ENCODE measurements around the gene GHRH.

GHRH gene

DNA sequence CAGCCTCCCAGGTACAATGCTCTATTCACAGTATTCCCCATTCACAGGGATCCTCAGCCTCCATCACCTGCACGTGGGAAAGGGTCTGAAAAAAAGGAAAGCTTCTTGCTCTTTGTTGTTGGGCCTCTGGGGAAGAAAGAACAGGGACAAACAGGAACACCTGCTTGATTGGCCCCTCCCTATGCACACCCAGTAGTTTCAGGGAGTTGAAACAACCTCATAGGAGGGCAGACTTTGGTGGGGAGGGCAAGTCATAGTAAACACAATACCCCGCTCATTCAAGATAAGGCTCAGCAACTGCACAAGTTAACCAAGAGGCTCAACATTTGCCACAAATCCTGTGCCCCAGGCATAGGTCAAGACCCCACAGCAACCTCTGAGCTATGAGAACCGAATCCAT lies 1.7 kb downstream of the GHRH start:
- no peak for DNase-seq

GRCh38 chr20:37259031-37259430 lies 2.6 kb downstream of the GHRH start:
- DNase-seq = no peak

GRCh38 chr20:37257988-37258387 lies 3.6 kb downstream of the GHRH start:
- DNase-seq = no peak

DNA sequence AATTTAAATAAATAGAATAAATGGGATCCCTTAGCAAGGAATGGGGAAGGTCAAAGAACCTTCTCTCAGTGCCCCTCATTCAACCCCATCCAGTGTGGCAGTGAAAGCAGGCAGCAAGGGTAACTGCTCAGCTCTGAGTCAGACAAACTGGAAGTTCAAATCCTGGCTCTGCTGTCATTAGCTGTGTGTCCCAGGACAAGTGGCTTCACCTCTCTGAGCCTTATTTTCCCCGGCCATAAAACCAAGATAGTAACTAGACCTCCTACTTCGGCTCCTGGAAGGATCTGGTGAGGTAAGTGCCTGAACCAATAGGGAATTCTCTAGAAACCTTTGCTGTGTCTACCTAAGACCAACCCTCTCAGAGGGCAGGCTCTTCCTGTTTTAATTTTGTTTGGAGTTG lies 4.1 kb downstream of the GHRH start:
- DNase-seq = no peak

DNA sequence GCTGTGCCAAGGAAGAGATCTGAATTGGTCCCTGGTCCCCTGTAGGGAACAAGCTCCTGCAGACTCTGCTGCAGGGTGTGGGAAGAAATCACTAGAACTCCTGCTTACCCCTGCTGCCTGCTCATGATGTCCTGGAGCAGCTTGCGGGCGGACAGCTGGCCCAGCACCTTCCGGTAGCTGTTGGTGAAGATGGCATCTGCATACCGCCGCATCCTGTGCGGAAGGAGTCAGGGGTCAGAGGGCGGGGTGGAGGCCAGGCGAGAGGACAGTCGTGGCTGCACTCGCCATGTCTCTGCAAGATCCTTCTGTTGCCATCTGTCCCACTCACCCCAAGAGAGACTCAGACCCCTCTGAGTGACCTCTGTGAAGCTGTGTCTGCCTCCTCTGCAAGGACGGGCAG lies 5.3 kb downstream of the GHRH start:
- DNase-seq = no peak

DNA sequence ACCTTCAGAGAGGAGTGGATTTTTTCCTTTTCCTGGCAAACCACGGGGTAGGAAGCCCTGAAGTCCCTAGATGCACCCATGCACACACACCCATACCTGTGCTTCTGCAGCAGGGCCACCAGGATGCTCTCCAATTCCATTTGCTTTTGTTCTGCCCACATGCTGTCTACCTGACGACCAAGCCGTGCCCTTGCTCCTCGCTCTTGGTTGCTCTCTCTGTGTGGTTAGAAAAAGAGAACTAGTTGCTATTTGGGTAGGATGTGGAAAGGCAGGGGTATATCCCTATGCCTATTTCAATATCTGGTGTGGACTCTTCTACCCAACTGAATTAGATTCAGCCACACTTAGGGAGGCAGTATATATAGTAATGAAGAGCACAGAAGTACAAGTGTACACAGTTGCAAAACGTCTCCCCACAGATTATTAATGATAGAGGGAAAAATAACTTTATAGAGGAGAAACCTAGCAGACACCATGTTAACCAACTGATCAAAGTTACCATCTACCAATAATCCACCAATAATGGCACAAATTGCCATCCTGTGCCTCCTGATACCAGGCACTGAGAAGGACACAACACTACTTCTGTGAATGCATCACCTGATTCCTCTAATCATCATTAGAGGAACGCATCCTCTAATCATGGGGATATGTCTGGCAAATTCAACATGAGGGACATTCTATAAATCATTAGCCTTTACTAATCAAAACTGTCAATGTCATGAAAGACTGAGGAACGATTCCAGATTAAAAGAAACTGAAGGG lies 7.3 kb downstream of the GHRH start:
- DNase-seq = no peak

GRCh38 chr20:37253087-37253486 lies 8.5 kb downstream of the GHRH start:
- DNase-seq = no peak

DNA sequence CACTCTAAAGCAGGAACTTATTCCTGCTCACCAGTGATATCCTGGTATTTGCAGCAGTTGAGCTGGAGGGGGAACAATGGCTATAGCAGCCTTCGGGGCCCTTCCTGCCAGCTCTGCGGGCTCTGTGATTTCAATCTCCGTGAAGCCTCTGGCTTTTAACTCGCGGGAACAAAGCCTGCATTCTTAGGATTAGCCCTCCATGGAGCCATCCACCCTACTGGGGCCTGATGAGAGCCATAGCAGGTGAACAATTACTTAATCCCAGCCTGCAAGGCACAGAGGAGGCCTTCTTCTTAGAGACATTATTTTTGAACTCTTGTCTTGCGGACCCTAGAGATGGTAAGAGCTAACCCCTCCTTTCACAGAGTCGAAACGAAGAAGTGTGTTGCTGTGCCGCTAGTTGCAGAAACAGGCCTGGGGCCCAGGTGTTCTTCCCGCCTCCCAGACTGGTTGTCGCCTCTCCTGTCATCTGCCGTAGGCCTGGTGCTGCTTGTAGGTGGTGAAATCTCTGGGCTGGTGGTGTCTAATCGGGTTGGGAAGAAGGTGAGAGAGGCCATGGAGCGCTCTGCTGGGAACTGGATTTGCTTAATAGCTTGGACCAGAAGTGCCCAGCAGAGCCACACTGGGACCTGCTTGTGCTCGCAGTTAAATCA lies 9.7 kb downstream of the GHRH start:
- no peak for DNase-seq

- DNase-seq = no peak
These were observed 12.3 kb downstream of the GHRH start for GRCh38 chr20:37249304-37249703.

DNA sequence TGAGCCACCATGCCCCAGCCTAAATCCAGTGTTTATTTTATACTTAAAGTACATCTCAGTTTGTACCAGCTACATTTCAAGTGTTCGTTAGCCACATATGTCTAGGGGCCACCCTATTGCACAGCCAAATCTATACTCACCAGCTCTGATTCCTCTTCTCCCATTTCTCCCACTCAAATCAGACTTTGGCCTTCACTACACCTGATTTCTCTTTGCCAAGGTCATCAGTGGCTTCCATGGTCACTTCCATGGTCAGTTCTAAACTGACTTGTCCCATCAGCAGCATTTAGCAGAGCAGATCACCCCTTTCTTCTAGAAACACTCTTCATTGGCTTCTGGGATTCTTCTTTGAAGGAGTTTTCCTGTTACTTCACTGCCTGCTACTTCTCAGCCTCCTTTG lies 14.1 kb downstream of the GHRH start:
- no peak for DNase-seq

GRCh38 chr20:37246736-37247135 lies 14.9 kb downstream of the GHRH start:
- DNase-seq = no peak

- no peak for DNase-seq
These were observed 16.1 kb downstream of the GHRH start for GRCh38 chr20:37245216-37246150.

DNA sequence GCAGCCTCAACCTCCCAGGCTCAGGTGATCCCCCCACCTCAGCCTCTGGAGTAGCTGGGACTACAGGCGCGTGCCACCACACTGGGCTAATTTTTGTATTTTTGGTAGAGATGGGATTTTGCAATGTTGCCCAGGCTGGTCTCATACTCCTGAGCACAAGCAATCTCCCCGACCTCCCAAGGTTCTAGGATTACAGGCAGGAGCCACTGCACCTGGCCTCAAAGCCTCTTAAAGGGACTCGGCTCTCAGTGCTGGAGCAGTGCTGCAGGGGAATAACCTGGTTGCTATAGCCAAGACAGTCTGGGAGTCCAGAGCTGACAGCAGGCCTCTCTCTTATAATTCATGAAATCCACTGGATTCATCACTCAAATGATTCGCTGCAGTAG lies 17.0 kb downstream of the GHRH start:
- no peak for DNase-seq

DNA sequence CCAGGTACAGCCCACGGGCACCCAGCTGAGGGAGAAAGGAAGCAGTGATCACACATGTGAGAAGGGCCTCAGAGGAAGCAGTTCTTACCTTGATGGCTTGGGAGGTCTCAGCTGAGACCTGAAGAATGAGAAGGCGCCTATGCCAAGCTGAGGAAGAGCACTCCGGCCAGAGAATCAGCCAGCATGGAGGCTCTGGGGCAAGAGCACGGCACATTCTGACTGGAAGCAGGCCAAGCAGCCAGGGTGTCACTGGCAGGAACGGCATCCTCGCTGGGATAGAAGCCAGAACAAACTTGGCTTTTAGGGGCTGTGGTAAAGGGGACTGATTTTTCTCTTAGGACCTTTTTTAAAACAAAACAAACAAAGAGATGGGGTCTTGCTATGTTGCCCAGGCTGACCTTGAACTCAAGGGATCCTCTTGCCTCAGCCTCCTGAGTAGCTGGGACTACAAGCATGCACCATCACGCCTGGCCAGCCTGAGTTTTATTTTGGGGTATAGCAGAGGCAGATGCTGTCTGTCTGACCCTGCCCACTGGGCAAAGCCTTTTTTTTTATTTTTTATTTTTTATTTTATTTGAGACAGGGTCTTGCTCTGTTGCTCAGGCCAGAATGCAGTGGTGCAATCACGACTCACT lies 17.6 kb downstream of the GHRH start:
- DNase-seq = no peak

GRCh38 chr20:37243076-37243936 lies 18.3 kb downstream of the GHRH start:
- no peak for DNase-seq

DNA sequence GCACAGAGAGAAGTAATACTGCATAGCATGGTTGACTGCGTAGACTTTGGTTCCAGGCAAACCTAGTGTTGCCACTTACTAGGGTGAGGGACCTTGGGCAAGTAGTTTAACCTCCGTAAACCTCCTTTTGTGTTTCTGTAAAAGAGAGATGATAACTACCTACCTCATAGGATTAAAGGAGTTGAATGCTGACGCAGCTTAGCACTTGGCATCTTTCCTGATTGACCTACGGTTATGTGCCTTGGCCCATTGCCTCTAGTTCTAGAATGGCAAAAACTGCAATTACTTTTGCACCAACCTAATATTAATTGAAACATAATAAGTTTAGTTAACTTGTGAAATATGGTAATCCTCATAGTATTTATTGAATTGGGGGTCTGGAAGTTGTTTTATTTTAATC lies 19.1 kb downstream of the GHRH start:
- no peak for DNase-seq

GRCh38 chr20:37240337-37241067 lies 21.1 kb downstream of the GHRH start:
- DNase-seq = no peak

GRCh38 chr20:37238935-37239451 lies 22.6 kb downstream of the GHRH start:
- DNase-seq = no peak

DNA sequence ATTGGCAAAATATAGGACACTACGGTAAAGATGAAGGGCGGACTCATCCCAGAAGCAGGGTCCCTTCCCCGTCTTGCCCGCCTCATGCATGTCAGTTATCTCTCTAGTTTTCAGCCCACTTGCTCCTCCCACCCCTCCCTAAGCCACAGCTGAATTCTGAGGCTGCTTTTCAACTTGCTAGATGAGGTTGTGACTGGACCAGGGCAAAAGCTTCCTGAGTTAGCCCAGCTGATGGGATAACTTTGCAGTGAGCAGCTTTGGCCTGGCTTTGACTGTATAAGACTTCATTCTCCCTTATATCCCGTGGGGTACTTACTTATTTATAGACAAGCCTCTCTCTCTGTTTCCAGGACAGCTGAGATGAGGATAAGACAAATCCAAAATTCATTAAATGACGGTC lies 23.2 kb downstream of the GHRH start:
- no peak for DNase-seq

DNA sequence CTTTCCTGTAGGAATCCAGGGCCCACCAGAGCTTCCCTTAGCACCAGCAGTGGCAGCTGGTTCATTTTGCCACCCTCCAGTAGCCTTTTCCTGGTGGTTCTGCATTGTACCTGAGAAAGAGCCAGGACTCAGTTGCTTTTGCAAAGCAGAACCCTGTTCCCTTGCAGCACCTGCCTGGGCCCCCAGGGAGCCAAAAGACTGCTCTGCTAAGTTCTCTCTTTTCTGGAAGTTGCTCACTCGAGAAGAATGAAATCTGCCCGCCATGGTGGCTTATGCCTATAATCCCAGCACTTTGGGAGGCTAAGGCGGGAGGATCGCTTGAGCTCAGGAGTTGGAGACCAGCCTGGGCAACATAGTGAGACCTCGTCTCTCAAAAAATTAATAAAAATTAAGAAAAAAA lies 24.0 kb downstream of the GHRH start:
- DNase-seq = no peak

DNA sequence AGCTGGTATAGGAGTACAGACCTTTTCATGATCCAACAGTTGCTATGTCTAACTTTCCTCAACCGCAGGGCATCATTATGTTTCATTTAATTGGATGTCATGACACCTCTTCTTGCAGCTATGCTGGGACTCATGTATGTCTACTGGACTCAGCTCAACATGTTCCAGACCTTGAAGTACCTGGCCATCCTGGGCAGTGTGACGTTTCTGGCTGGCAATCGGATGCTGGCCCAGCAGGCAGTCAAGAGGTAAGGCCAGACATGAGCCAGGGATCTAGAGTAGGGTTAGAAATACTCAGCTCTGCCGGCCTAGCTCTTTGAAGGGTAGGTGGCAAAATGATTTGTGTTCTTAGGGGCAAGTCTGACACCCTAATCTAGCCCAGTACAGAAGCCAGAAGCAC lies 25.2 kb downstream of the GHRH start:
- DNase-seq = no peak

Data from CD4-positive, alpha-beta T cell treated with Interleukin-17A for 4 hours (primary cell).